Kidney capillary endothelial cell (primary cell): ENCODE results near the gene PDE10A.

Experiments used
- DNase-seq: peaks from one replicate; pipeline ENCODE4 v3.0.0-alpha.2; 2018; ENCODE audit warnings: low spot score

Gene PDE10A

GRCh38 chr6:165678429-165678828 lies 15.4 kb upstream of the PDE10A start:
- no peak for DNase-seq

GRCh38 chr6:165677091-165677490 lies 14.1 kb upstream of the PDE10A start:
- DNase-seq: no peak

- DNase-seq: no peak
Observed at GRCh38 chr6:165676435-165677068, 13.5 kb upstream of the PDE10A start.

- DNase-seq: no peak
Observed at GRCh38 chr6:165675120-165675519, 12.1 kb upstream of the PDE10A start.

GRCh38 chr6:165674155-165675029 lies 11.4 kb upstream of the PDE10A start:
- no peak for DNase-seq

GRCh38 chr6:165671222-165671768 lies 8.3 kb upstream of the PDE10A start:
- no peak for DNase-seq

GRCh38 chr6:165668951-165669350 lies 5.9 kb upstream of the PDE10A start:
- no peak for DNase-seq

- DNase-seq: no peak
Observed at GRCh38 chr6:165665384-165665672, 2.3 kb upstream of the PDE10A start.

GRCh38 chr6:165664559-165665383 lies 1.7 kb upstream of the PDE10A start:
- no peak for DNase-seq

GRCh38 chr6:165663736-165664558 lies 906 bp upstream of the PDE10A start:
- DNase-seq: no peak

- no peak for DNase-seq
Observed at GRCh38 chr6:165663377-165663735, 315 bp upstream of the PDE10A start.

- DNase-seq: no peak
Observed at GRCh38 chr6:165662041-165662748, 846 bp downstream of the PDE10A start.

- no peak for DNase-seq
Observed at GRCh38 chr6:165661664-165662025, 1.4 kb downstream of the PDE10A start.

GRCh38 chr6:165660857-165661663 lies 2.0 kb downstream of the PDE10A start:
- no peak for DNase-seq

GRCh38 chr6:165659945-165660856 lies 2.8 kb downstream of the PDE10A start:
- DNase-seq: no peak

- DNase-seq: no peak
Observed at GRCh38 chr6:165658395-165659058, 4.5 kb downstream of the PDE10A start.

- no peak for DNase-seq
Observed at GRCh38 chr6:165657325-165657680, 5.7 kb downstream of the PDE10A start.

GRCh38 chr6:165656581-165657324 lies 6.3 kb downstream of the PDE10A start:
- DNase-seq: no peak
